GM19328 (cell line): ENCODE measurements around the gene OPCML.

Experiments
- ATAC-seq: cut with Tn5 transposase; IDR thresholded peaks from one replicate; pipeline ENCODE4 v1.9.1; 2021; ENCODE audit warnings: mild to moderate bottlenecking, moderate library complexity; ENCODE audit not compliant: unreplicated experiment

Gene OPCML

DNA sequence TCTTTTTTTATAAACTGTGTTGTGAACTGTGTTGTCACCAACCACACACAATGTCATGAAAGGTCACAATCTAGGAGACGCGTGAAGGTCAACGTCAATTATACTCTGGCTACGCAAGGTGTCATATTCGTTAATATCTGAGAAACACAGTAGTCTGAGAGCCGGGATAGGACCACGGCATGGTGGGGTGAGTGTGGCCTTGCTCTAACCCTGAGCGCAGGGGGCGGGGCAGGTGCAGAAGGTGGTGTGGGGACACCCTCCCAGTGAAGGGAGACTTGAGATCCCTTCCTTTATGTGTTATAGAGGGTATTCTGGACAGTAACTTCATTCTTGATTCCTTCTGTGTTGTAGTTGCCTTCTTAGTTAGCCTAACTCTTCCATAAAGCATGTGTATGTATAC lies 883.0 kb downstream of the OPCML start:
- no peak for ATAC-seq

DNA sequence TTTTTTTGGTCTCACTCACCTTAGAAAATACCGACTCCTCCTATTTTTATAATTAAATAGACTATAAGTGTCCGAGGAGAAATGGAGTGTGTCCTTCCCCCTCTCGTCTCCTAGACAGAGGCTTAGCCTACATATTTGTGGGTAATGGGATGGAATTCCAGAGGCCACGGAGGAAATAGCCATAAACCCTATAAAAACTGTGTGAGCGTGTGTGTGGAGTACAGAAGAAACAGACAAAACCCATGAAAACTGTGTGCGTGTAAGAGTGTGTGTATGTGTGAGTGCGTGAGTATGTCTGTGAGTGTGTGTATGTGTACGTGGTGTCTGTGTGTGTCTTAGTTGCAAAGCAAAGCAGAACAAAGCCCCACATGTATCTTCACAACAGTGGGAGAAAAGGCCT lies 883.5 kb downstream of the OPCML start:
- ATAC-seq: no peak

DNA sequence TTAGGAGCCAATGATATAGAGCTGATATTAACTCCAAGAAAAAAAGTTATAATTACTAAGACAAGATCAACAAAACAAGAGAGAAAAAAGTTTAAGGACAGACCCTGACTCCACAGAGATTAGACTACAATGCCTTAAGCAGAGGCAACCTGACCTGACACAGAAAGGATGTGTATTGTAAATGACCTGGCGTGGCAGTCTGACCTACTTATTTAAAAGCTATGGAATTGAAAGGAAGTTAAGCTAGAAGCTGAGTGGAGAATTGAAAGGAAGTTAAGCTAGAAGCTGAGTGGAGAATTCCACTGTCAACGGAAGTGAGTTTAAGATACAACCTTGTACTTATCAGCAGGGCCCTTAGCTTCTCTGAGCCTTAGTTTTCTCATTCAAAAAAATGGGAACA lies 885.4 kb downstream of the OPCML start:
- no peak for ATAC-seq

DNA sequence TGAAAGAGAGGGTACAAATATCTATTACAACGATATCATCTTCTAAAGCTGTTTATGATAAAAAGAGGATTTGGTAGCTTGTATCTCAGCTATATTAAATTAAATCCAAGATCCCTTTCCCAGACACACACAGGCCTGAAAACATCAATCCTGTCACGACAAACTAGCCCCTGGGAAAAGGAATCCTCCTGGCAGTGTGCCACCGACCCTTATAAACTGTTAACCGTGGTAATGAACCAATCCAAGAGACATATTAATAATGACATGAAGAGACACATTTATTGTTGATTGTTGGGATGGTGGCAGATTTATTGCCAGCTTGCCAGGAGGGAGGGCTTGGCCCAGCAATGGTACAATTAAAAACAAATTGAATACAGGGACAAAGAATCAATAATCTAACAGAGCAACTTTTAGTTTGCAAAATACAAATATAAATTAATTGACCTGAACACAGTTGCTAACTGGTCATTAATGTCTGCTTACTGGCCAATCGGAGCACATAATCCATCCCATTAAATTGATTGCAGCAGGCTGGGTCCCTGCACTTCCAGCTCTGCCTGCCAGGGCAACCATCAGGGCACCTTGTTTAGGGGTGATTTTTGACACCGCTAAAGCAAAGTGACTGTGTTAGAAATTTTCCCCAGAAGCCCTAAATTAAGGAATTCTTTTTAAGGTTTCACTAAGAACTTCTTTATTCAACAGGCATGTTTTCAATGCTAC lies 887.6 kb downstream of the OPCML start:
- ATAC-seq: no peak

DNA sequence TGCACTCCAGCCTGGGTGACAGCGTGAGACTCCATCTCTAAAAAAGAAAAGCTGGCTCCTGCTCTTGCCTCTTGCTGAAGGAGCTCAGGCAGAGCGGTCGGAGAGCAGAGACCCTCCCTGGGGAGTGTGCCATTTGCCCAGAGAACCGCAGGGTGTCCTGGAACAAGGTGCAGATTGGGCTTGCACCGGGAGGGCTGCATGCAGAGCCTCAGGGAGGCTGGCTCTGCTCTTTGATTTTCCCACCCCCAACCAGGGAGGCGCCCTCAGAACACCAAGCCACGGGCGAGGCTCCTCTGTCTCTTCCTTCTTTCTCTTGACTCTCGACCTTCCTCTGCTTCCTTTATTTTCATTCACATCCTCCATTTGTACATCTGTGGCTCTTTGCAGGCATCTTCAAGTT lies 889.1 kb downstream of the OPCML start:
- ATAC-seq: no peak

DNA sequence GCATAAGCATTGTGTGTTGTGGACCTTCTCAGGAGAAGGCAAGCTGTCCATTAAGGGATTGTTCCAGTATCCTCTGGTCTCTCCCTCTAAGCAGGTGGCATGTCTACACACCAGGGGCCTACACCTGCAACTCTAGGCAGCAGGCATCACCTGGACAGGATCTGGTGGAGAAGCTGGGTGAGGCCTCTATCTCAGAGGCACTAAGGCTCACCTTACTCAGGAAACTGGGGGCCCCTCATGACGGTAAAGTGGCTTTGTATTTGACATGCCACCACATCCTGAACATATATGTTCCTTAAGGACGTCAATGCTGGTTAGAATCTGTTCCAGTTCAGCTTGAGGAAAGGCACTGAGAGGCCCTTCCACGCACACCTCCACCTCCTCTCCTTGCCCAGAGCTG lies 891.3 kb downstream of the OPCML start:
- no peak for ATAC-seq

DNA sequence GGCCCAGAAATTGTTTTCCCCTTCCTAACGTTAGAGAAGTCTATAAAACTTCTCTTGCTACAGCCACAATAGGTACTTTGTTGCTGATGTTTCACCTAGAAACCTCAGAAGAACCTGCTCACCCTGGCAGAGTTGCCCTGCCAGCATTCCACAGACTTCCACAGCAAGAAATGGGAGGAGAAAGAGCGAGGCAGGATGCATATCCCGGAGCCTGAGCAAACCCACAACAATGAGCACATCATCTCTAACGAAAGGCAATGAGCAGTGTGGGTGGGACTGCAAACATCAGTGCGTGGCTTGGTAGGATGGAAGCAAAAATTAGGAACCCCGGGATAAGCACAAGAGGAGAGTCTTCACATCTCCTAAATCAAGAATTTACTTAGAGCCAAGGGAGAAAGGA lies 892.3 kb downstream of the OPCML start:
- no peak for ATAC-seq

DNA sequence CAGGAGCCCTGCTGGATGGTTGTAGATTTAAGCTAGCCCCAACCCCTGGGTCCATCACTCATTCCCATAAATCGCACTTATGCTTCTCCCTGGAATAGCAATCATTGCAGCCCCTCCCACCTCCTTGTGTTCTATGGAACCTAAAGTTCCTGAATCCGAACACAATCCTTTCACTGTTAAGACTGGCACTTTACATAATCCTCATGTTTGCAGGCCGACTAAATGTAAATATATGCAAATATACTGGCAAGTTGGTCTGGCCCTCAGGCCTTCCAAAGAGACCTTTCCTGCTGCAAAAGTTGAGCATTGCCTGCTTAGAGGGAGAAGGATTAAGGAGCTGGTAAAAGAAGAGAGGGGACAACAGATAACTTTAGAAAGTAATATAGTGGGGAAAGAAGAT lies 892.9 kb downstream of the OPCML start:
- no peak for ATAC-seq

DNA sequence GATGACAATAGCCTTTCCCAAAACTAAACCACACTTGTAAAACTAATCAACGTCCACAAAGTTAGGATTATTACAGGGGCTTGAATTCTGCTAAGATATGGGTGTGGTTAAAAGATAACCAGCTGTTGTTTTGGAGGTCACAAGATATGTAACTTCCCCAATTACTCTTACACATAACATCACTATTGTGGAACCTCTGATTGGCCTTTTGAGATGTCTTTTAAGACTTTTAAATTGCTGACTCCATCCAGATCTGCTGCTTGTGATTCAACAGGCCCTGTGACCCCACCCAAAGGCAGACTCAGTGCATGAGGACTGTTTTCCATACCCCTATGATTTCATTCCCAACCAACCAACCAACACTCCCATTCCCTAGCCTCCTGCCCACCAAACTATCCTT lies 893.9 kb downstream of the OPCML start:
- no peak for ATAC-seq

DNA sequence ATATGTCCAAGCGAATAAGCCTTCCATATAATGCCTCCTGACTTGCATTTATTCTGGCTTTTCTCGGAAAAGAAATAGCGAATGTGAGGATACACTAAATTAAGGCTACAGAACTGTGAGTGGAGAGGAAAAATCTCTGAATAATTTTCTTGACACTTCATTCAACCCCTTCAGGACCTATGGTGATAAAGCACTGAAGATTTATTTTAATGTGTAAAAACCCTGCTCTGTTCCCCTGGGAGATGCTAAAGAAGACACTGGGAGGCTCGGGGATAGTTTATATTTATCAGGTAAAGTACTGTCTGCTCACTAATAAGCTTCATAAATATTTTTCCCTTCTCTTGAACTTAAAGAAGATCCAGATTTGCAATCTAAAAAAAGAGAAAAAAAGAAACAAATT lies 895.8 kb downstream of the OPCML start:
- ATAC-seq: no peak

DNA sequence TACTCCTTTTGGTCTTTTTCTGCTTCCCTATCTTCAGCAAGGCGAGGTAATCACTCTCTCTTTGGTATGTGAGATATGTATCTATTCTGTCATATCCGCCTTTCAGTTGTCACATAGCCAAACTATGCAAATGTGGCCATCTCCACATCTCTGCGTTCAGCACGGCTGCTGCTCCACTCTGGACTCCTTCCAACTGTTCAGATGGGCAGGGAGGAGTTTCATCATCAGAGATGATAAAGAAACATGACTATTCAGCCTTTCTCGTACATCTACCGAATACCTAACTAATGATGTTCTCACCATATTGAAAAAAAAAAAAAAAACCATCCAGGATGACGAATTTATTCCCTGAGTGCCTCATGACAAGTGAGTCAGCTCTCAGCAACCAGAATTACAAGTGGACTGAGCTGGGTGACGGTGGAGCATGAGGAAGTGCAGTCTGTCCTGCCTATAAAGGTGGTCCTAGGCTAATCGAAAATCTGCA lies 899.6 kb downstream of the OPCML start:
- ATAC-seq: no peak

DNA sequence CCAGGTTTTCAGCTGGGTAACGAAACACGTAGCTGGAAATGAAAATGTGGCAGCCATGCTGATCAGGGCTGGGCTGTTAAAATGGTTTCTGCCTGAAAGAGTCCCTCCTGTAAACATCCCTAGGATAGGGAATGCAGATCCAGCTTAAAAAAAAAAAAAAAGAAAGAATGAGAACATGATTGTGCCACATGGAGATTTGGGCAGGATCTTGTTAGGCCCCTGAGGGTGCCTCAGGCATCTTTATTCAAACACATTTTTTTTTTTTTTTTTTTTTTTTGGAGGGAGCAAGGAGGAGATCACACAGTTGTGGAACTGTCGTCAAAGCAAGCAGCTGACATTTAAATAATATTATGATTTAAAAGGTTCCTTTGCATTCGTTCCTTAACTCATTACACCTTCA lies 900.3 kb downstream of the OPCML start:
- no peak for ATAC-seq

DNA sequence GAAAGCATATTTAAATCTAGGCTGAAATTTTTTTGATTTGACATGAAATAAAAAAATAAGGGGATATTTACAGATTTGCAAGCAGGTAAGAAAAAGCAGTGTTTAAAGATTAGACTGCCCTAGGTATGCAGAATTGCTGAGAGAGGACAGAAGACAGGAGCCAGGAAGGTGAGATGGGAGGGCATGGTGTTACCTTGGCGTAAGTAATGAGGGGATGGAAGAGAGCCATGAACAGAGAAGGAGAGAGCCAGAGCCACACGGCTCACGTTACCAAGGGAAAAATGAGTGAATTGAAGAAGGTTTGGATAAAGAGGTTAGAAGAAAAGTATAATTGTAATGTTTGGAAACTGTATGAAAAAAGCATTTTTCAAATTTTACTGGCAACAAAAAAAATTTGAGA lies 904.3 kb downstream of the OPCML start:
- ATAC-seq: no peak

DNA sequence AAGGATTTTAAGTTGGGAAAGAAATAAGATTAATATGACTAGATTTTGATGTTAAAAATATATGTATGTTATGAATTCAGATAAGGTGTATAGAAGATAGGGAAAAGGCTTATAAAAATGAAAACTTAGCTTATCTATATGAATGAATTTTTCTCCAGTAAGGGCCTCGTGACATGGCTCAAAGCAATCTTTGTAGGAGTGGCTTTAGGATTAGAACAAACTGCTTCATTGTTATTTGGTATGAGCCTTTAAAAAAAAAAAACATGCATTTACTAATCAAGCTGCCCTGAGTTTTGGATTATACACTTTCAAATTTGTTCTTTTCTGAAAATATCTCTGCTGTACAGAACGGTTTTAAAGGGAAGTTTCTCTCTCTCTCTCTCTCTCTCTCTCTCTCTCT lies 905.9 kb downstream of the OPCML start:
- no peak for ATAC-seq

DNA sequence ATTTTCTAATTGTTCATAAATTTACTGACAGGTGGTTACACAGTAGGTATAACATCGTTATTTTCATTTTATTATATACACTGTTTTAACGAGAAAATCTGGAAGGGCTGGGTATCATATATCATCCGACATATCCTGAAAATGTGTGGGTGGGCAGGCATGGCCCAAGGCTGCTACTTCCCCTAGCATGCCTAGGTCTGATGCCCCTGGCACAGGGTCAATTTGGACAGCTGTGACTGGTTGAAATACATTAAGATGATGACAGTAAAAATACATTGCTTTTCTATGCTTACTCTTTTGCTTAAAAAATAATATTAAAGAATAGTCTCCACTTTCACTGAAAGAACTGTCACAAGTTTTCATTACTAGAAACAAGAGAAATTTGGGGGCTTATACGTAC lies 908.8 kb downstream of the OPCML start:
- no peak for ATAC-seq

DNA sequence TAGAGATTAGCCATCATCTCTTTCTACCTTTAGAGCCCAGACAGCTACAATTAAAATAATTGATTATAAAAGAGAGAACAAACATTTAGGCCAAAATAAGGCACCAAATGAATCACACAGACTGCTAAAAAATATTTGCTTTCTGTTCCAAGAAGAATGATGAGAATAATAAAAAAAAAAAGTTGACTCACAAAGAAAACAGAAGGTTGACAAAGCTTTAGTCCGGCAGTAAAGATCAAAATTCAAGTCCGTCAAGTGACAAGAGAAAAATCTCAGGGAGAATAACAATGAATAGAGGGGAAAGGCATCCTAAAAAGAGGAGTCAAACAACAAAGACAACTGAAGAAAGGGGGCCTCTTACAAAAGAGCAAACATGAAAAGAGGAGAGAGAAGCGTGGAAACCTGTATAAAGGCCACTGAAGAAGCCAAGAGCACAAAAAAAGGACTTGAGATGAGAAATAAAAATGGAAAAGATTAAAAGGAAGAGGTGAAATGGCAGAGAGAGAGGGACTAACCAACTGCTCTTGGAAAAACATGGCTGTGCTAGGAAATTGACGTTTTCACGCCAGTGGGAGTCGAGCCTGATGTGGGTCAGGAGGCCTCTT lies 910.2 kb downstream of the OPCML start:
- no peak for ATAC-seq

DNA sequence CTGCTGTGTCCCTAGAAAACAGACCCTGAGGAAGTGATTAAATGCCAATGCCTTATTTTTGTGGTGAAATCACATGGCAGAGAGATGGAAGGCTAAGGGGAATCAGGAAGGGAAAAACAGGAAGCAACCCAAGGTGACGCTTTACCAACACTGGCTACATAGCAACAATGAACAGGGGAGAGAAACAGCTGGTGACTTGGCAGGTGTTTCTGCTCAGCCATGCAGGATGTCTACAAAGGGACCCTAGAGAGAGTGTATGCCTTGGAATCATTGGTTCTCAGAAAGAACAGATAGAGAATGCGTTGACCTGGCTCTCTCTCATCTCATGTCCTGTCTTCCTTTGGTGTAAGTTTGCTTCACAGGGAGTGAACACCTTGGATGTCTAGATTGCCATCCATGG lies 911.9 kb downstream of the OPCML start:
- no peak for ATAC-seq

DNA sequence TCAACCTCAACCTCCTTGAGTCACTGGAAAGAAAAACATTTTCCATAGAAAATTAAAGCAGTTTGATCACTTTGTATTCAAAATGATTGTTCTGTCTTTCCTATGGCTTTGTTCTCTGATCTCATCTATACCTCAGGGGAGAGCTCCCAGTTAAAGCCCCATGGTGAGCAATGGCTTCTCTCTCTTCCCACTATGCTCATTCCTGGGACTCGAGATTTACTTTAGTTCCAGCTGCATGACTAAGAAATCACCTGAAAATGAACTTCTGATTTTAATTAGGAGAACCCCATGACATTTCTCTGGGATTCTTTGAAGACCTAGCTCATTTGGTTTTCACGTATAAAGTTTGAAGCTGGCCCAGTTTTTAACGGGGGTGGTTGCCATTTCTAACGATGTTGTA lies 921.5 kb downstream of the OPCML start:
- ATAC-seq: no peak

DNA sequence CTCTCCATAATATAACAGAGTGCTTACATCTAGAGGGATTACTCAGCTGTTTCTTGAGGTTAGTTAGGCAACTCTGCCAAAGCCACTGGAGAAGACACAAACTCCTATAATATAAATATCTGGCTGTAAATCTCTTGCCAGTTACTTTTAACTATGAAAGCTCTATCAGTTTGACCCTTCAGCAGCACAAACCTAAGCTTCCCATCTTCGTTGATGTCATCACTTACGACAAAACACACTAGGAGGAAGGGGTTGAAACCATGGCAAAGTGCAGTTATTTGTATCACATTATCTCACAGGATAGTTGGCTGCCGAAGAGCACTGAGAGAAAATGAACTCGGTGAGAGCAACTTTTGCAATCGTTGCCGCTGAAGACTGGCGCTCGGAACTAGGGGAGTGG lies 922.1 kb downstream of the OPCML start:
- no peak for ATAC-seq

DNA sequence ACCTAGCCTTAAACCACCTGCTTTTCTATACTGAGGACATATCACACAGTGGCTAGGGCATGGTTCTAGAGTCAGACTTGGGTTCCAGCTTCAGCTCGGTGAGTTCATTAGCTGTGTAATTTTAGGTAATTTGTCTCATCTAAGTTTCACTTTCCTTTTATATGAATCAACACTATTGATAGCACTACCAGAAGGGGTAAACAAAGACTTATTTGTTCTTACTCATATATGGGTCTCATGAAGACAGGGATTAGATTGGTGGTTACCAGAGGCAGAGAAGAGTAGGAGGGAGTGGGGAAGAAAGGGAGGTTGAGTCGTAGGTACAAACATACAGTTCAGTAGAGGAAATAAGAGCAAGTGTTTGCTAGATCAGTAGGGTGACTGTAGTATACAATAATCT lies 924.7 kb downstream of the OPCML start:
- no peak for ATAC-seq

DNA sequence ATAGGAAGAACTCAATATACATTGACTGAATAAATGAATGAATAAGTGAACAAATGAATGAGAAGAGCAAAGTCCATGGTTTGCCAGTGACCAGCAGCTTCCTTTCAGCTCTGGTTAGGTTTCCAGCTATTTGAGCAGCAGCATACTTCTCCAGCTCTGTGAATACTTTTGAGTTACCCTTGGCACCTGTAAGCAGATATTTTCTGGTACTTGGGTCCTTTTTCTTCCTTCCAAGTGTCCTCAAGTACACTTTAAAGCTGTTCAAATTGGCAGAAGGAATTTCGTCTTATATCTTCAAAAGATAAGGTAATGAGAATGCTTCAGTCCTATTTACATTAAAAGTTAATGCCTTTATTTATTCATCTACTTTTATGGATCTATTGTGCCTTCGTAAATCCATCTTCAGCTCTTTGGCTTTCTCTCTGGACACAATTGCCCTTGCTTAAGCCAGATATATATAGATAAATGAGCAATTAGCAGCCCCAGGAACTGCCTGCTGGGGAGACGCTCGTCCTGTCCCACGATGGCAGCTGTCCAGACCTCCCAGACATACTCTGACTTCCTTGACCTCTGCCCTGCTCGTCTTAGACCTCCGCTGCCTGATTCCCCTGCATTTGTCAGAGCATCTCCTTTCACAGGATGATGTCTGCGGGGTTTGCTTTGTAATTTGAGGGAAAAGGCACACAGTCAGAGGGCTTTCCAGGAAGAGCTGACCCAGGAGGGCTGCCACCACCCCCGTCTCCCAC lies 926.3 kb downstream of the OPCML start:
- no peak for ATAC-seq

DNA sequence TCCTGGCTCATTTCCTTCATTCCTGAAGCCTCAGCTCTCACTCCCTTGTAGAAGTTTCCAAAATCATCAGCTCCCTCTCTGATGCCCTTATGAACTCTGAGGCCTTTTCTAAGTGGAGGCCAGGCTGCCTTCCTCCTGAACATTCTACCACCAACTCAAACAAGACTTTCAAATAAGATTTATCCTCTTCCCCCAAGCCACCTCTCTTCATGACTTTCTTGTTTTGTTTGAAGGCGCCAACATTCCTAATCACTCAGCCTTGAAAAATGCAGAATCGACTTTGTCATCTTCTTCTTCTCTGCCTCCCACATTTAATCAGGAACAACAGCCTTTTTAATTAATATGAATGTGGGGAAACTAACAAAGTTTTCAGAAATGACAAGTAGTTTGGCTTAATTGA lies 927.9 kb downstream of the OPCML start:
- ATAC-seq: no peak
